ENCODE data around the gene SMYD4. TPM values are rescaled to one million over a fixed set of nuclear protein-coding genes. Genes with fewer than 3 reads are reported as not detected.
A peak's percentile ranks its signal among the peaks of the same experiment; 100 is the strongest.
"Not testable (repeated sequence)": the region's sequence is repeated elsewhere in the genome, so short reads cannot be mapped to it uniquely, and the experiment has no call there.

The SMYD4 gene
- total RNA-seq, 1 experiment from 2014 or later, result 13.0 TPM

GRCh38 chr17:1785930-1786329 lies 43.8 kb downstream of the SMYD4 start:
- no peak for DNase-seq (ENCODE audit: low read depth)

- DNase-seq (ENCODE audit: low read depth), result peak; percentile 67
These were observed 45.7 kb downstream of the SMYD4 start for GRCh38 chr17:1783834-1784611.

GRCh38 chr17:1783271-1783670 lies 46.4 kb downstream of the SMYD4 start:
- no peak for DNase-seq (ENCODE audit: low read depth)

- DNase-seq (ENCODE audit: low read depth), result no peak
These were observed 47.5 kb downstream of the SMYD4 start for GRCh38 chr17:1782171-1782567.

- DNase-seq (ENCODE audit: low read depth), result peak; percentile 88
These were observed 50.1 kb downstream of the SMYD4 start for GRCh38 chr17:1779571-1780131.

GRCh38 chr17:1776857-1777256 lies 52.8 kb downstream of the SMYD4 start:
- no peak for DNase-seq (ENCODE audit: low read depth)

GRCh38 chr17:1776328-1776727 lies 53.4 kb downstream of the SMYD4 start:
- no peak for DNase-seq (ENCODE audit: low read depth)

GRCh38 chr17:1774390-1775176 lies 55.1 kb downstream of the SMYD4 start:
- DNase-seq (ENCODE audit: low read depth), result no peak

GRCh38 chr17:1773696-1774181 lies 56.0 kb downstream of the SMYD4 start:
- DNase-seq (ENCODE audit: low read depth), result no peak

- peak; percentile 39 for DNase-seq (ENCODE audit: low read depth)
These were observed 56.6 kb downstream of the SMYD4 start for GRCh38 chr17:1773000-1773695.

- DNase-seq (ENCODE audit: low read depth), result no peak
These were observed 59.8 kb downstream of the SMYD4 start for GRCh38 chr17:1769822-1770477.

- no peak for DNase-seq (ENCODE audit: low read depth)
These were observed 62.3 kb downstream of the SMYD4 start for GRCh38 chr17:1767358-1767757.

- DNase-seq (ENCODE audit: low read depth), result no peak
These were observed 63.1 kb downstream of the SMYD4 start for GRCh38 chr17:1766382-1767135.

- DNase-seq (ENCODE audit: low read depth), result no peak
These were observed 64.1 kb downstream of the SMYD4 start for GRCh38 chr17:1765576-1765975.

GRCh38 chr17:1764705-1765104 lies 65.0 kb downstream of the SMYD4 start:
- DNase-seq (ENCODE audit: low read depth), result not testable (repeated sequence)

GRCh38 chr17:1764284-1764683 lies 65.4 kb downstream of the SMYD4 start:
- DNase-seq (ENCODE audit: low read depth), result no peak

GRCh38 chr17:1762901-1763898 lies 66.5 kb downstream of the SMYD4 start:
- DNase-seq (ENCODE audit: low read depth), result no peak

GRCh38 chr17:1762233-1762900 lies 67.3 kb downstream of the SMYD4 start:
- no peak for DNase-seq (ENCODE audit: low read depth)

All from HT1080 (cell line).